Effector memory CD8-positive, alpha-beta T cell (primary cell): ENCODE measurements around the gene PRICKLE3.

Experiments used
- ATAC-seq: fragments of 150-1000 bp; cut with Tn5 transposase; replicated peaks from 2 replicates; pipeline ENCODE4 v1.10.0; 2021; ENCODE audit warnings: mild to moderate bottlenecking, moderate library complexity
- DNase-seq, 3 experiments: peaks; one replicate each; pipeline ENCODE4 v3.0.0; 2021
- H3K27ac Mint-ChIP-seq, 2 donors: one replicate each; pipeline ENCODE4 v1.8.0; 2022; ENCODE audit warnings: mild to moderate bottlenecking in 2 of 2, mixed read lengths in 2 of 2, moderate library complexity in 2 of 2
- H3K27me3 Mint-ChIP-seq, 2 donors: one replicate each; pipeline ENCODE4 v1.8.0; 2022; ENCODE audit warnings: mixed read lengths in 2 of 2
- H3K36me3 Mint-ChIP-seq: one replicate; pipeline ENCODE4 v1.8.0; 2022; ENCODE audit warnings: mild to moderate bottlenecking, moderate library complexity, mixed read lengths; ENCODE audit not compliant: insufficient read depth
- H3K4me1 Mint-ChIP-seq, 2 donors: one replicate each; pipeline ENCODE4 v1.8.0; 2022; ENCODE audit warnings: low read depth in 2 of 2, mixed read lengths in 2 of 2
- H3K4me3 Mint-ChIP-seq, 2 donors: one replicate each; pipeline ENCODE4 v1.8.0; 2022; ENCODE audit warnings: mild to moderate bottlenecking in 2 of 2, mixed read lengths in 2 of 2, moderate library complexity in 2 of 2
- H3K9me3 Mint-ChIP-seq, 2 donors: one replicate each; pipeline ENCODE4 v1.8.0; 2022; ENCODE audit warnings: mixed read lengths in 2 of 2

Gene PRICKLE3

GRCh38 chrX:49171752-49172279, 14.4 kb downstream of the PRICKLE3 start, which contains the start of gene PLP2:
Gene PLP2 (plus strand): TSS chrX:49171898. CDS start chrX:49172001, 103 bp downstream.
- H3K27me3 Mint-ChIP-seq, result no peaks in the 10 kb centered on the region
- ATAC-seq (peak; percentile 44), DNase-seq (peak; percentile 31 to 44 (median 36))
- peaks cover 48% of the 10 kb centered on the region for H3K36me3 Mint-ChIP-seq
- peaks cover 21 to 26% of the 10 kb centered on the region in 2 donors for H3K4me1 Mint-ChIP-seq
- H3K9me3 Mint-ChIP-seq, result no peaks in the 10 kb centered on the region
- H3K4me3 Mint-ChIP-seq, result peak within 1 kb of the TSS; percentile 85
- peak within 1 kb of the TSS; percentile 82 for H3K27ac Mint-ChIP-seq

DNA sequence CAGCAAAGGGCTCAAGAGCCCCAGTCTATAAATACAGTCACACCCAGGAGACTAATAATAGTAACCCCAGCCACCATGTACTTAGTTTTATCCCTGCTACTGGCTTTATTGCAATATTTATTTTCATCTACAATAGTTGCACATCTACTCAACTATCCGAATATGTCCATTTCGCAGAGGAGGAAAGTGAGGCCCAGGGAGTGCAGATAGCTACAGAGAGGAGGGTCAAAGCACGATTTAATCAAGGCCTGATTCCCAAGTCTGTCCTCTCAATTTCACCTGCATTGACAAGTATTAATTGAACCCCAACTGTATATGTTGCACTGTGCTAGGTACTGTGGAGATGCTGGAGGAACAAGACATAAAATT, 18.4 kb downstream of the PRICKLE3 start:
- peaks cover 20 to 27% of the 10 kb centered on the region in 2 donors for H3K4me1 Mint-ChIP-seq
- H3K36me3 Mint-ChIP-seq, result peaks cover 29% of the 10 kb centered on the region
- ATAC-seq (no peak), DNase-seq (no peak)
- no peaks in the 10 kb centered on the region for H3K27me3 Mint-ChIP-seq
- H3K27ac Mint-ChIP-seq, result peak overlapping the region; percentile 94 to 98
- peak overlapping the region; percentile 82 to 91 for H3K4me3 Mint-ChIP-seq
- no peaks in the 10 kb centered on the region for H3K9me3 Mint-ChIP-seq

GRCh38 chrX:49166914-49167739, 19.0 kb downstream of the PRICKLE3 start:
- ATAC-seq, result peak; percentile 59

GRCh38 chrX:49165901-49166881, 20.0 kb downstream of the PRICKLE3 start:
- H3K9me3 Mint-ChIP-seq, result no peaks in the 10 kb centered on the region
- peak; percentile 66 to 72 (median 67) for DNase-seq
- peak overlapping the region; percentile 82 to 91 for H3K4me3 Mint-ChIP-seq
- no peaks in the 10 kb centered on the region for H3K27me3 Mint-ChIP-seq
- H3K36me3 Mint-ChIP-seq, result peaks cover 24% of the 10 kb centered on the region
- H3K27ac Mint-ChIP-seq, result peak overlapping the region; percentile 94 to 98
- ATAC-seq, result peak; percentile 61
- H3K4me1 Mint-ChIP-seq, result peaks cover 17 to 25% of the 10 kb centered on the region in 2 donors

More at GRCh38 chrX:49166914-49167739, 19.0 kb downstream of the PRICKLE3 start:
- H3K4me3 Mint-ChIP-seq, result peak overlapping the region; percentile 82 to 91
- H3K27ac Mint-ChIP-seq, result peak overlapping the region; percentile 94 to 98
- H3K36me3 Mint-ChIP-seq, result peaks cover 25% of the 10 kb centered on the region
- H3K27me3 Mint-ChIP-seq, result no peaks in the 10 kb centered on the region
- H3K4me1 Mint-ChIP-seq, result peaks cover 17 to 25% of the 10 kb centered on the region in 2 donors
- H3K9me3 Mint-ChIP-seq, result no peaks in the 10 kb centered on the region
- DNase-seq, result peak; percentile 58 to 68 (median 66)

- H3K4me1 Mint-ChIP-seq, result peaks cover 17 to 25% of the 10 kb centered on the region in 2 donors
Observed at GRCh38 chrX:49164589-49165360, 21.4 kb downstream of the PRICKLE3 start.

GRCh38 chrX:49163555-49164419, 22.4 kb downstream of the PRICKLE3 start:
- DNase-seq (peak; percentile 70 to 76 (median 70)), ATAC-seq (peak; percentile 44)
- Mint-ChIP-seq H3K4me3 (peak overlapping the region; percentile 71 to 85), H3K9me3 (no peaks in the 10 kb centered on the region), H3K36me3 (peaks cover 21% of the 10 kb centered on the region), H3K4me1 (peaks cover 17 to 25% of the 10 kb centered on the region in 2 donors), H3K27ac (peak overlapping the region; percentile 85 to 97), H3K27me3 (no peaks in the 10 kb centered on the region)

More at GRCh38 chrX:49164589-49165360, 21.4 kb downstream of the PRICKLE3 start:
- DNase-seq (no peak), ATAC-seq (no peak)
- H3K27me3 Mint-ChIP-seq, result no peaks in the 10 kb centered on the region
- H3K9me3 Mint-ChIP-seq, result no peaks in the 10 kb centered on the region
- peak overlapping the region; percentile 85 to 91 for H3K4me3 Mint-ChIP-seq
- H3K36me3 Mint-ChIP-seq, result peaks cover 21% of the 10 kb centered on the region
- H3K27ac Mint-ChIP-seq, result peak overlapping the region in 1 of 2 donors; percentile 85

GRCh38 chrX:49162620-49163019, 23.6 kb downstream of the PRICKLE3 start, which contains the start of gene MAGIX:
Gene MAGIX (plus strand): TSS chrX:49162758. CDS start chrX:49162890, 132 bp downstream.
- Mint-ChIP-seq H3K4me1 (peaks cover 14 to 22% of the 10 kb centered on the region in 2 donors), H3K27ac (peak within 1 kb of the TSS; percentile 85 to 97), H3K27me3 (no peaks in the 10 kb centered on the region), H3K9me3 (no peaks in the 10 kb centered on the region), H3K4me3 (peak within 1 kb of the TSS; percentile 71 to 85), H3K36me3 (peaks cover 21% of the 10 kb centered on the region)
- ATAC-seq, result no peak
- no peak for DNase-seq

DNA sequence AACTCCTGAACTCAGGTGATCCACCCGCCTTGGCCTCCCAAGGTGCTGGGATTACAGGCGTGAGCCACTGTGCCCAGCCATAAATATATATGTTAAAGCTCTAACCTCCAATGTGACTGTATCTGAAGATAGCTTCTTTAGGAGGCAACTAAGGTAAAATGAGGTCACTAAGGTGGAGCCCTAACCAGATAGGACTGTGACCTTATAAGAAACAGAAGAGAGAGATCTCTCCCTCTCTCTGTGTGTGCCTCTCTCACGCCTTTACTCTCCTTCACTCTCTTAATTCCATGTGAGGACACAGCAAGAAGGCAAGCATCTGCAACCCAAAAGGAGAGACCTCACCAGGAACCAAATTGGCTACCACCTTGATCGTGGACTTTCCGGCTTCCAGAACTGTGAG, 24.5 kb downstream of the PRICKLE3 start:
- Mint-ChIP-seq H3K4me3 (no peak overlapping the region), H3K4me1 (peaks cover 9 to 13% of the 10 kb centered on the region in 2 donors), H3K27ac (no peak overlapping the region), H3K9me3 (no peaks in the 10 kb centered on the region), H3K36me3 (peaks cover 12% of the 10 kb centered on the region), H3K27me3 (no peaks in the 10 kb centered on the region)
- no peak for DNase-seq
- ATAC-seq, result no peak

DNA sequence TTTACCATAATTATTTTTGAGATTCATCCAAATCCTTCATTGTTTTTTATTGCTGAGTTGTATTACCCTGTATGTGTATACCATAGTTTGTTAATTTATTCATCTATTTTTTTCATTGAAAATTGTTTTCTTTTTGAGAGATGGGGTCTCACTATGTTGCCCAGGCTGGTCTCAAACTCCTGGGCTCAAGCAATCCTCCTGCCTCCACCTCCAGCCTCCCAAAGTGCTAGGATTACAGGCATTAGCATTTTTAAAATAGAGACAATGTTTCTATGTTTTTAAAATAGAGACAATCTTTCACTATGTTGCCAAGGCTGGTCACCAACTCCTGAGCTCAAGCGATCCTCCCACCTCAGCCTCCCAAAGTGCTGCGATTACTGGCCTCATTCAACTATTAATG, 25.3 kb downstream of the PRICKLE3 start:
- H3K4me1 Mint-ChIP-seq, result peaks cover 12 to 15% of the 10 kb centered on the region in 2 donors
- no peaks in the 10 kb centered on the region for H3K9me3 Mint-ChIP-seq
- no peak overlapping the region for H3K4me3 Mint-ChIP-seq
- no peak for ATAC-seq
- no peaks in the 10 kb centered on the region for H3K27me3 Mint-ChIP-seq
- peaks cover 10% of the 10 kb centered on the region for H3K36me3 Mint-ChIP-seq
- no peak for DNase-seq
- H3K27ac Mint-ChIP-seq, result no peak overlapping the region

DNA sequence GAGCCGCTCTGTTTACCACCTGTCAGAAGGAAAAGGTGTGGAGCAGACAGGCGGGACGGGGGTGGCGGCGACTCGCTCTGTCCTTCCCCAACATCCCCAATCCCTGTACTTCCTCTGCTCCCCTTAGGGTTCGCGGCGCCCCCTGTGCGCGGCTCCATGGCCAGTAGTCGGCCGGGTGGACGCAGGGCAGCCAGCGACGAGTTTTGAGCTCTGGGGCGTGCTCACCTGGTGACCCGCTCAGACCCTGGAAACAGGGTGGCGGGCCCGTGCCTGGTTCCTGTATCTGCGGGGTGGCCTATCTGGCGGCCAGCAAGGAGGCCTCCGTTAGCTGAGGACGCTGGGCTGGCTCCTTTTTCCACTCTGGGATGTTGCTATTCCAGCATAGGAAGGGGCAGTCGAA, 29.0 kb downstream of the PRICKLE3 start:
- Mint-ChIP-seq H3K27ac (no peak overlapping the region), H3K27me3 (no peaks in the 10 kb centered on the region), H3K36me3 (no peaks in the 10 kb centered on the region), H3K4me3 (peak overlapping the region; percentile 4 to 41), H3K4me1 (peaks cover 12 to 18% of the 10 kb centered on the region in 2 donors), H3K9me3 (no peaks in the 10 kb centered on the region)
- ATAC-seq (no peak), DNase-seq (no peak)

GRCh38 chrX:49155900-49156837, 30.0 kb downstream of the PRICKLE3 start:
- peak; percentile 96 for ATAC-seq

More at GRCh38 chrX:49155900-49156837, 30.0 kb downstream of the PRICKLE3 start:
- Mint-ChIP-seq H3K27me3 (no peaks in the 10 kb centered on the region), H3K27ac (peak overlapping the region; percentile 93 to 96), H3K4me1 (peaks cover 12 to 18% of the 10 kb centered on the region in 2 donors), H3K36me3 (no peaks in the 10 kb centered on the region), H3K4me3 (peak overlapping the region; percentile 94 to 95), H3K9me3 (no peaks in the 10 kb centered on the region)
- DNase-seq, result peak; percentile 79 to 83 (median 82)
